GM19455 (cell line): ENCODE results near the gene HAL.

Experiments used
- ATAC-seq: cut with Tn5 transposase; IDR thresholded peaks from one replicate; pipeline ENCODE4 v1.9.1; 2021; ENCODE audit not compliant: unreplicated experiment

HAL gene

DNA sequence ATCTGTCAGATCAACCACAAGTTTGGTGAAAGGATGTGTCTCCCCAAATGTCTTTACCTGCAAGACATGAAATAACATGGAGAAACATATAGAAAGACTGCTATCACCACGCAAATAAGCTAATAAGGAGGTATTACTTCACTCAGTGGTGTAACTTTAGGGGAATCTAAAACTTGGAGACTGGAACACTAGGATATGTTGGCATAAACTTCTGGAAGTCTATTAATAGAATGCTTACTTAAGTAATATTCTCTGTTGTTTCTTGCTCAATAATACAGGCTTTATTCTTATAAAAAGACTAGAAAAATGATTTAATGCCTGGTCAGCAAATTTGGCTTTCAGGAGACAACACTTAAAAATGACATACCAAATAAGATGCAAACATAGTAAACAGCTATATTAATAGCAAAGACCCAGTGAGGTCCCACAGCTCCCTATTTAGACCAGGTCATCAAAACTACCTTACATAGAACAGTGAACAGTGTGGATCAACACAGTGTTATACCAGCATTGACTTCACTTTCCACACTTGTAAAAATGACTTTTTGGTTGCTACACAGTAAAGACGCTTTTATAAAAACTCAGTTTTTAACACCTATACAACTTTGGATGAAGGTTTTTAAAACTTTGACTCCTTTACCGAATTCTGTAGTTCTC is 18.9 kb upstream of the HAL start:
- ATAC-seq = no peak

DNA sequence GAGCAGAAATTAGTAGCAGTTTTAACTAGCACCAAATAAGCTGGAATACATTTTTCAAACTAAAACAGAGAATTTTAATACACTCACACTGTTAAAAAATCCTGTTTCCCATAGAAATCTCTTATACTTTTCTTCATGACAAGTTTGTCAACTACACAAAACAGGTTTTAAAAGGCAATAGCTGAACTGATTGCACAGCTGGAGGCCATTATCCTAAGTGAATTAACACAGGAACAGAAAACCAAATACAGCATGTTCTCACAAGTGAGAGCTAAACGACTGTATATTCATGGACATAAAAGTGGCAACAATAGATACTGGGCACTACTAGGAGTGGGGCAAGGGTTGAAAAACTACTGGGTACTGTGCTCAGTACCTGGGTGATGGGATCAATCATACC is 11.6 kb upstream of the HAL start:
- ATAC-seq = no peak

DNA sequence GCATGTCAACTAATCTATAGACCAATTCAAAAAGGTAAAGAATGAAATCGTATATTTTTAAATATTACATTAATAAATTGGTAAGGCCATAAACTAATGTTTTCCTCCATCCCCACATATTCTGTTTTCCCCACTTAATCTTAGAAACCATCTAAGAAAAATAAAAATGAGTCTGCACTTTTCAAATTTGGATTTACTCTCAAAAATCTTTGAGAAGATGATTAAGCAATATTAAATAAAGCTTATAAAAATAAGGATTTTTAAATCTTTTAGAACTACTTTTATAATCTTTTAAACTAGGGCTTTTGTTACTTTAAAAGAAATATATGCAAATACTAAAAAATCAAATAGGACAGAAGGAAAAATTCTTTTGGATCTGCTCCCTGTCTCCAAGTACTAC is 10.6 kb upstream of the HAL start:
- no peak for ATAC-seq

DNA sequence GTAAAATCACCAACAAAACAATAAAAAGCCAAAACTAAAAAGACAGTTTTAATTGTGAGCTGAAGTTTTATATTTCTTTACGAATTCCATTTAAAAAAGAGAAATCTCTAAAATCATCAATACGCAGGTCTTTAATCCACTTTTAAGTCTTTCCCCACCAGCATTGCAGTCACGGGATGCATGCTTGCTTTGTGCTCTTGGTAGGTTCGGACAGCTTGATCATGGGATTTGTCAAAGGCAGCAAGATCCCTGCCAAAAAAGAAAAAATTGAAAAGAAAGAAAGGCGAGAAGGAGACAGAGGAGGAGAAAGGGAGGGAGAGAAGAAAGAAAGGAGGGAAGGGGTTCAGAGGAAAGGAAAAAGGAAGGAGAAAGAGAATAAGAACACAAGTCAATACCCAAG is 4.7 kb upstream of the HAL start:
- no peak for ATAC-seq

DNA sequence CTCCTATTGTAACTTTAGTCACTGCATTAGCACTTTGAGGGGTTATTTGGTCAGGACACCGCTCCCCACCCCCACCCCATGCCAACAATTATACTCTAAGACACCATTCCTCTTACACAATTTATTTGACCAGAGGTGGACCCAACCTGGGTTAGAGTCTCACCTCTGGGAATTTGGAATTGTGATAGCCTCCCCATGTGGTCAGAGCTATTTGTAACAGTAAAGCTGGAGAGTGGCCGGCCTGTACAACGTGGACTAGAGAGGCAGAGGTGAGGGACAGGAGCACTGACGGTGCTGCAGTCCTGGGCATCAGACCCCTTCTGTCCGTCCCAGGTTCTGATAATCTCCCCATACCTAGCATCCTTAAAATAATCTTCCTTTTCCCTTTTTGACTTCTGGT is 3.3 kb upstream of the HAL start:
- no peak for ATAC-seq

DNA sequence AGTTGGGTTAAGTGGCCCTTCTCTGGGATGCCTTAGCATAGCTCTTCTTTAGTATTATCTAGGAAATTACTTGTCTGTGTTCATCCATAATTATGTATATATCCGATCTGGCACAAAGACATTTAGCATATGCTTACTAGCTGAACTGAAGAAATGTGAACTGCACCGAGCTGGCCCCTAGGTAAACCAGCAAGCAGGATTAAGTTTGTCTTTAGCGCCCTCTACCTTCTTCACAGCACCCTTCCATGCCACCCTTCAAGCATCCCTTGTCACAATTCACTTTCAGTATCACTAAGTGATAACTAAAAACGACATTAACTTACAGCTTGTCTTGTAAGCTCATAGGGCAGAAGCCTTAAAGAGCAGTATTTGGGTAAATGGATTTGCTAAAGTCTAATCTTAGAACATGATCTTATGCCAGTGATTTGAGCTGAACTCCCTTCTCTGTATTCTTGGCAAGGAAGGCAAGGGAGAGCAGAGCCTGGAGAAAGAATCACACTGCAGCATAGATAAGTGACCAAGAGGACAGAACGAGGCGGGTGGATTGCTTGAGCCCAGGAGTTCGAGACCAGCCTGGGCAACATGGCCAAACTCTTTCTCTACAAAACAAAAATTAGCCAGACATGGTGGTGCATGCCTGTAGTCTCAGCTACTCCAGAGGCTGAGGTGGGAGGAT is 2.6 kb upstream of the HAL start:
- peak; percentile 96 for ATAC-seq

DNA sequence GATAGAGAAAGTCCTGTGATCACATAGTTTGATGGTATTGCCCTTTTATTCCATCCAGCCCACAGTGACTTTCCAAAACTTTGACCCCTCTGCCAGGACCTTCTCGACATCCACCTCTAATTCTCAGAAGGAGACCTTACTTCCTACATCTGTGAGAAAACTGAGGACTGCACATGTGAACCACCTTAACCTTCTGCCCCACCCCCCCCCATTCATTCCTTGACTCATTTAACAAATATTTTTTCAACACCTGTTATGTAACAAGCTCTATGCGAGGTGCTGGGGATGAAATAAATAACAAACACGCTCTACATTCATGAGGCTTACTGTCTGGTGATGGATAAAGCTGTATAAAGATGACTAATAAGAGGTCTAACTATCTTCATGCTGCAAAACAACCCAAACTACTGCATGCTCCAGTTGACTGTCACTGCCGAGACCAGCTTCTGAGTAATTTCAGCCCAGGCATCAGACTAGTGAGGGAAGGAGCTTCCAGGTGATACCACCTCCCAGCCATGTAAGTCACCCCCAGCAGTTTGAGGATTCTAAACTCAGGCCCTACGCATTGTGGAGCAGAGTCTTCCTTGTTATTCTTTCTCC is 1.9 kb upstream of the HAL start:
- ATAC-seq = no peak

DNA sequence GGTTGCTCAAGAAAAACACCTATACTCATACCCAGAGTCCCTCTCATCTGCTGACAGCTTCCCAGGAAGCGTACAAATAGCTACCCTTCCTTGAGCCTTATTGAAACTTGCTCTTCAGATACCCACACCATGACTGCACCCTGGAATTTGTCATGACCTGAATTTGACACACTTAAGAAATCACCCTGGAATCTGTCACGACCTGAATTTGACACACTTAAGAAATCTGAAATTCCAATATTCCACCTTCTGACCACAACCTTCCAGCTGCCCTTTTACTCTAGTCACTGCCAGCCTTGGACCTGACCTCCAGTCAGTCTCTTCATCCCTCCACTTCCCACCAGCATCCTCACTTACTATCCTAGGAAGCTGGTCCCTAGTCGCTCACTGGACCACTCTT is 1.1 kb upstream of the HAL start:
- no peak for ATAC-seq

DNA sequence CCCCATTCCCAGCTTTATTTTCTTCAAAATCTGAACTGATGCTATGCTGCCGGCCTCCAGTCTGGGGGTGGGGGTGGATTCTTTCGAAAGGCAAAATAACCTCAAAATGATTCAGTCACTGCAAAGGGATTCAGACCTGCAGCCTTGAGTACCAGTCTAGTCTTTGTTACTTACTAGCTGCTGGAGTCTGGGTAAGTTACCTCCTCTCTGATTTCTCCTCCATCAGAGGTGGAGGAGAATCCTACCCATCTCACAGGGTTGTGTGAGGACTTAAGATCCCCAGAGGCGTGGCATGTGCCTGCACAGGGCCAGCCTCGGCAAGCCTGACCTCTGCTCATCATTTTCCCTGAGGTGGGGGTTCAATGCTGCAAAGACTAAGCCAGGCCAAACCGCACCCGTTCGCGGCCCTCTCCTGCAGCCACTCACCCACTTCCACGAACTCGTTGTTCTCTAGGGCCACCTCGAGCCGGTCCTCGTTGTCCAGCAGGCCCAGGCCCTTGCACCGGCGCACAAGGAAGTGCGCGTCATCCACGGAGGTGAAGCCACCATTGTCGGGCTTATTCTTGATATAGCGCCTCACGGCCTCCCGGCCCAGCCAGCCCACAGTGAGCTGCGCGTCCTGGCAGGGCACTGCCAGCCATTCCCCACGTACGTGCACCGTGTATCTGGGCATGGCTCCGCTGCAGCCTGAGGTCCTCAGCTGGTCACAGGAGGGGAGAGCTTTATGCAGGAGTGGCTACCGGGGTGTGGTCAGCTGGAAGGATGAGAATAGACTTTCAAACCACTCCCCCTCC is 709 bp downstream of the HAL start:
- ATAC-seq = no peak

DNA sequence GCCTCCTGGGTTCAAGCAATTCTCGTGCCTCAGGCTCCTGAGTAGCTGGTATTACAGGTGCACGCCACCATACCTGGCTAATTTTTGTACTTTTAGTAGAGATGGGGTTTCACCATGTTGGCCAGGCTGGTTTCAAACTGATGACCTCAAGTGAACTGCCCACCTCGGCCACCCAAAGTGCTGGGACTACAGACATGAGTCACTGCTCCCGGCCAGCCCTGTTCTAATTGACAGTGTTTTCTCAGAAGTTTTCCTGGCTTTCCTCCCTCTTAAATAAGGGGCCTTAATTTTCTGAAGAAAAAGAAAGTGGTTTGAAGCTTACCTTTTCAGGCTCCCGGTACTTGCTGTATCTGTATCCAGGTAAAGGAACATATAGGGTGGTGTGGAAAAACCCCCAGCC is 1.7 kb downstream of the HAL start:
- ATAC-seq = no peak

DNA sequence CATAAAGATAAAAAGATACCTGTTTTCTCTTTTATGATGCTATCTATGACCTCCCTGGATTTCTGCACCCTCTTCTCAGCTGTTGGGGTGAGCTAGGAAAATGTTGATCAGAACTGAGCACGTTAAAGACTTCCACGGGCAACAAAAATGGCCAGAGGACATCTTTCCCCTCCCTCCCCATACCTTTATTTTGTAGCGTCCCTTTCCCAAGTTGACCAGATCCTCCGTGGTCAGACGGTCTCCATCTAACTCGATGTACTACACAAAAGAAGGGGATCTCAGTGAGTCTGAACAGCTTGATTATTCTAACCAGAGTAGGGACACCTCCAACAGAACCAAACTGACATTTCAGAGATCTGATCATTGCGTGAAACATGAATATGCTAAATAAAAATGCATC is 2.2 kb downstream of the HAL start:
- no peak for ATAC-seq

DNA sequence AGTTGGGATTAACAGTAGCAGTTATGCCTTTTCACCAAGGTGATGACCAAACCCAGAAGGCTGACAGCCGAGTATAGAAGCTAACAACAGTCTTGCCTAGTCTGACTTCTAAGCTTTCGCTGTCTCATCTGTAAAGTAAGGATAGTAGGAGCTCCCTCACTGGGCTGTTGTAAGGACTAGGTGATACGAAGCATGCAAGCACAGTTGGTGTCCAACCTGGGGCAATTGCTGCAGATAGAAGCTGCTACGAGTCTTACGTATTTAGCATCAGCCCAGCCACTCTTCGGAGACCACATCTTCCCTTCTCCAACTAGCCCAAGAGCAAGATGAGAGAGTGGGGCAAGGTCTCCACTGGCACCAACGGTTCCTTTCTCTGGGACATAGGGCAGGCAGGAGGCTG is 6.0 kb downstream of the HAL start:
- ATAC-seq = no peak

DNA sequence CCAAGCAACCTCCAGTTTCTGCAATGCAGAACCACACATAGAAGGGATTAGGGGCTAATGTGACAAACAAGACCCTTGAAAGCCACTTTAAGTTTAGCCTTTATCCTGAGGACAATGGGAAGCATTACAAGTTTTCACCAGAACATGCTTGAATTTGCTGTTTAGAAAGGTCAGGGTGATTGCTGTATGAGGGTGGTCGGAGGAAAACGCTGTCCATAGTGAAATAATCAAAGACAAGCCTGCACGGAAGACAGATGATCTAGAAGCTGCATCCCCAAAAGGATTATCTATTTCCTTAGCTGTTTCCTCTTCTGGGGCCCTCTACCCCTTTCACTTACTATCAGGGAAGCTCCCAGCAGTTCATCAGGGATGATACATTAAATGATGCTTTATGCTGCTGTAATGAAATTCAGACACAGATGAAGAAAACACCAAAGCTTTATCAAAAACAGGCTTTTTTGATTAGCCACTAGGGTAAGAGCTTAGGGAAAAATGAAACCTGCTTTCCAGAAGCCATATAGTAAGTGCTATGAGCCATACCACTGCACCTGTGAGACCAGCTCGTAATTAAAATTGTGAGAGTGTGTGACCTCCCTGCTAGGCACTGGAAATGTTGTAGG is 6.5 kb downstream of the HAL start:
- ATAC-seq = no peak

DNA sequence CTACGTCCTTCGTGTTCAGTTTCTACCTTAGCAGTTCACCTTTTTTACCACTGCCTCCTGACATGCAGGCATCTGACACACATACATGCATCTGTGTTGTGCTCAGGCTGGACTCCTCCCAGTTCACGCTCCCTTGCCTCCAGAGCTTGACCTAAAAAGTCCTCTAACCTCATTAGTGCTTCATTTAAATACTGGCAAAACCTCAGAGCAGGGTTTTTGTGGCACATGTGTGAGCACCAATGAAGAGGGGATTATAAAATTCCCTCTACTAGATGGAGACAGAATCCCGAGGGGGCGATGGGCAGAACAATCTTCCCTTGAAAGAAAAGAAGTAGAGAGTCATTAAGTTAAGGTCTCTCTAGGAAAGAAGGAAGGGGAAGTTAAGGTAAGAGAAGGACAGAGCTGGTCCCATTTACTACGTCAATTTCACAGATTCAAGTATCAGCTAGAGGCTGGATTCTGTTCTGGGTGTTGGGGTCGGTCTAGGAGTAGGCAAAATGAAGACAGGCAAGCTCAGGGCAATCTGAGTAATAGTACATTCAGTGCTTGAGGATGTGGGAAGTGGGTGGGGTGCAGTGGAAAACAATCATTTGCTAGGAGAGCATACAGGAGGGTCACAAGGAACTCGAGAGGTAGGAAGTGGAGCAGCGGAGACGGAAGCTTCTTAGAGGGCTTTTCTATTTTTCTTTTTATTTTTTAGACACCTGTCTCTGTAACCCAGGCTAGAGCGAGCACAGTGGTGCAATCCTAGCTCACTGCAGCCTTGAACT is 7.5 kb downstream of the HAL start:
- ATAC-seq = no peak

DNA sequence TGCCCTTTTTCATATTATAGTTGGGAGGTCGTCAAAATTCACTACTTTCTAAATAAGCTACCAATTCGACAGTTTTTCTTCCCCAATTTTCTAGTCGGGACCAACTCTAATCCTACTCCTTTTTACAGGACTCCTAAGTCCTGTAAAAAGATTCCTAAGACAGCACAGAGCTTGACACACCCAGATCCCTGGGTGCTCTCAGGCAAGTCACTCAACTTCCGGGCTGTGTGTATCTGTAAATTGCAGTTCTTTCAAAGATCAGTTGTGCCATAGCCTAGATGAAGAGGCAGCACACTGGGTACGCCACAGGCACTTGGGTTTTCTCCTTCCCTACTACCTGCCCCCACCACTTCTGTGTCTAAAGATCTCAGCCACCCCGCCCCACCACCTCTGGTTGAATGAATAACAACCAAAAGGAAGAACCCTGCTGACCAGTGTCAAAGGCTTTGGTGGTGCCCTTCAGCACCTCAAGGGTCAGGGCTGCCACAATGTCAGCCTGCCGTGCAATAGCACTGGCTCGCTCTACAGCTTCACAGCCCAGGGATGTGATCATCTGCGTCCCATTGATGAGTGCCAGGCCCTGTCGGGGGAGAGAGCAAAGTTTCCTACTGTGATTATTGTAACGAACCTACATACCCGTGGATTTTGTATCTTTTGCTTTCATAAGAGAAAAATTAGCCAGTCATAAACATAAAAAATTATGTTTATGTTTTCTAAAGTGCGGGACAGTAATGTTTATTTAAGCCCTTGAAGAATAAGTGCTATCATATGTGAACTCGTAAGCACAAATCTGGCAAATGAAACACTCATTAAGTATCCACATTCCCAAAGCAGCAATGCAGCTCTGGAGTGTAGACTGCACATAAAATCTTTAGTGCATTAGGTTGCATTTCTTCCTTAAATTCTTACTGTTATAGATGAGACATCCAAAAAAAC is 9.2 kb downstream of the HAL start:
- no peak for ATAC-seq

DNA sequence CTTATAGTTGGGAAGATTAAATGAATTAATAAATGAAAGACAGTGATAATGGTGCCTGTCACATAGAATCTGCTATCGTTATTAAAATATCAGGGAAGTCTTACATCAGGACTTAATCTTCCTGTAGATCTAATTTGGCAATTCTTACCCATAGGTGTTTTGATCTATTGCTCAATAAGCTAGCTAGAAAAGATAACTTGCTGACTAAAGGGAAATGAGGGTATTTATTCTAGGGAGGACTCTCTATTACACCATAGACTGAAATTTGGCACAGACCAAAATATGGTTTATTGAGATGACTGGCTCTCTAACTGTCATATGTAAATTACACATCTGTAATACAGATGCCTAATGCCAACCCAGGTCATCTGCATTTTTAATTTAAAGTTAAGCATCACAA is 11.5 kb downstream of the HAL start:
- no peak for ATAC-seq

DNA sequence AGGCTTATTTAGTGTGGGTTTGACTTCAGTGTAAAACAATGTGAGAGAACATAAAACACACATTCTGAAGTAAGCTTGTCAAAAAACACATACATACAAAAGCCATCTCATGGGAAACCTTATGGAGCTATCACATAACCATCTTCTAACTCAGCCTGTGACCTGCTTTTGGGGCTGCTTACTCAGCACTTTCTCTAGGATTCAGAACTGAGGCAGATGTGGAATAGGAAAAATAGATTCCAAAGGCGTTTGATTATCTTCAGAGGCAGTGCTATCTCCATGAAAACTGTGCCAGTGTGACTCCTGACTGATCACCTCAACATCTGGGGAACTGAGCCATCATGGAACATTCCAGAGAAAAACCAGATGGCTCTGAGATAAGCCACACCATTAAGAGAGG is 13.5 kb downstream of the HAL start:
- ATAC-seq = no peak

DNA sequence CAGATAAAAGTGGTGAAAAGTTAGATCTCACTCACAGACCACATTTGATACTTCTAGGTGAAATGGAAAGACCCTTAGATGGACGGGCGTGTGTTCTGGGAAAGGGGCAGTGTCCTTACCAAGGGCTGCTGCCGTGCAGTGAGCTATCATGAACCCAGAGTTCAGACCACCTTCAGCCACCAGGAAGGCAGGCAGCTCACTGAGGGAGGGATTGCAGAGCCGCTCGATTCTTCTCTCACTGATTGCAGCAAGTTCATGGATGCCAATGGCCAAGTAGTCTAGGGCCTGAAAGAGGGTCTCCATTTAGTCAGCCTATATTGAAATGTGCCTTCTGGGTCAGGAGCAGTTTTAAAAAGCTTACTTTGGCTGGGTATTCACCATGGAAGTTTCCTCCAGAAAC is 15.7 kb downstream of the HAL start:
- ATAC-seq = no peak

DNA sequence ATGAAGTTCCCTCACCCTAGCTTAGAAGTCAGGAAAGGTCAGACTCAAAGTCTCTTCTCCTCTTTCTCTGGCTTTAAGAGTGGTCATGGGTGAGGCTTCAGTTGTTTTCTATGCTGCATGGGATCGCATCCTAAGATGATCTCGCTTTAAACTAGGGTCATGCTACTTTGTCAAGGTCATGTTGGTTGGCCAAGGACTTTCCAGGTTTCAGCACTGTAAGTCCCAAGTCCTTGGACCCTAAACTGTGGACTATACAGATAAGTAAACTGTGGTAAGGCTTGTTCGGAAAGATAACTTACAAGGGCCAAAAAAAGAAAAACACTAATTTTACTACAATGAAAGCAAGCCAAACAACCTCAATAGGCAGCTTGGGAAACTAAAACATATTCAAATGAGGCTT is 17.4 kb downstream of the HAL start:
- no peak for ATAC-seq

DNA sequence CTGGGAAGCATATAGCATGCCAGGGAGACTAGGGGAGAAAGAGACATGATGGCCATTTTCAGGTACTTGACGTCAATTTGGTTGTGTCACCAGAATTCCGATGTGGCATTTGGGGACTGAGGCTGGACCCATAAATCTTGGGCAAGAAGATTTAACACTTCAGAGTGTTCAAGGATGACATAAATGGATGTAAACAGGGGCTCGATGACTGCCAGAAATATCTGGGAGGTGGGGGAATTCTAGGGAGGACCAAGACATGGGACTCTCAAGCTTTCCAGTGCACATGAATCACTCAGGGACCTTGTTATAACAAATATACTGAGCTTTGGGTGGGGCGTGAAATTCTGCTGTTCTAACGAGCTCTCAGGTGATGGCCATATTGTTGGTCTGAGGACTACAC is 17.8 kb downstream of the HAL start:
- no peak for ATAC-seq
